G401.6 (cell line): ENCODE measurements around the gene CBFA2T2.

ENCODE experiments used
- FAIRE-seq: peaks from 2 replicates; lab custom pipeline; 2012; peaks lifted over from hg19 to GRCh38; lab: Jason Lieb, UNC

Gene CBFA2T2

DNA sequence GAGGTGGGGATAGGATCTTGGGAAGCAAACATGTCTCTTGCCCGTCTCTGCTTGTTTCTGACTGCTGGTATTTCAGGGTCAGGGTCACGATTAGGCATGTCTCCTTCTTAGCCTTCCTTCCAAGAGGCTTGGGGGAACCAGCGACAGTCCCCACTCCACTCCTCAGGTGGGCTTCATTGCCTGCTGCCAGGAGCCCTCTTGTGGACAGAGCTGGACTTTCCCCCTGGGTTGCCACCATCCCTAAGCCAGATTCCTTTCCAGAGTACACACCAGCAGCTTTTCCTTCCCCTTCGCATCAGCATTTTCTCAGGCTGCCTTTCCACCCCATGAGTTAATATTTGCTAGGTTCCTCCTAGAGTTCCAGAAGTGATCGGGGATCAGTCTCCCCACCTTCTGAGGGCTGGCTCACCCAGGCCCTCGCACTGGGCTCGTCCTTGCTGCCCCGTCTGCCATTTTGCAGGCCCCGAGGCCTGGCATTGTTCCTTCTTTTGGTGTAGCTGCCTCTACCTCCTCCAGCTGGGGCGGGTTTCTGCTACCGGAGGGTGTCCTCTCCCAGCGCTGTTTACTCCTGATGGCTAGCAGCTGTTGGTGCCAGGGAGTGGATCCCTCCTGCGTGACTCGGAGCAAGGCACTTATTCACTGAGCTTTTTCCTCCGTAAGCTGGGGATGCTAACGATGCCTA lies 163.5 kb downstream of the CBFA2T2 start:
- FAIRE-seq, result peak; percentile 47

DNA sequence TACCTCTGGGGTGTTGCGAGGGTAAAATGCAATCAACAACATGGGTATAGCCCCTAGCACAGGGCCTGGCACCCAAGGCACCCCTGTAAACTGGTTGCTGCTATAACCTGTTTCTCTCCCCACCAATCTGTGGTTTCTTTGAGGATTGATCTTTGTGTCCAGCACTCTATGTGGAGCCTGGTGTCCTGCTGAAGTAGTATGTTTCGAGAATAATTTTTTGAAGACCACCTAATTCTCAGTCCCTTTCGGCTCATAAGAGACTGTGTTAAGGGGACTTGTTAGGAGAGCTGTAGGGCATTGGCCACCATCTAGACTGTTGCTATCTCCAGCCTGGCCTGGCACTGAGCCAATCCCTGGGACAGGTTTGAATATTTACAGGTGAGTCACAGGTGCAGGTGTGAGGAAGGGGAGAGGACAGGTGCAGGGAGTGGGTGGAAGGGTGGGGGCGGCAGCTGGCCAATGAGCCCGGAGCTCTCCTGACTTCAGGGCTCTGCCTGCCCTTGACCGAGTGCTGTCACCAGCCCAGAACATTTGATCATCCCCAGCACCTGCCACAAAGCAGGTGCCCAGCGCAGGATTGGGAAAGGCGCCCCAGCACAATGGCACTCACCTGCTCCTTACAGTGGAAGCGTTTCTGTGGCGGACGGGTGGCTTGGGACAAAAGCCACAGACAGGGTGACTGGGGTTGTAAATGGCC lies 164.2 kb downstream of the CBFA2T2 start:
- no peak for FAIRE-seq

DNA sequence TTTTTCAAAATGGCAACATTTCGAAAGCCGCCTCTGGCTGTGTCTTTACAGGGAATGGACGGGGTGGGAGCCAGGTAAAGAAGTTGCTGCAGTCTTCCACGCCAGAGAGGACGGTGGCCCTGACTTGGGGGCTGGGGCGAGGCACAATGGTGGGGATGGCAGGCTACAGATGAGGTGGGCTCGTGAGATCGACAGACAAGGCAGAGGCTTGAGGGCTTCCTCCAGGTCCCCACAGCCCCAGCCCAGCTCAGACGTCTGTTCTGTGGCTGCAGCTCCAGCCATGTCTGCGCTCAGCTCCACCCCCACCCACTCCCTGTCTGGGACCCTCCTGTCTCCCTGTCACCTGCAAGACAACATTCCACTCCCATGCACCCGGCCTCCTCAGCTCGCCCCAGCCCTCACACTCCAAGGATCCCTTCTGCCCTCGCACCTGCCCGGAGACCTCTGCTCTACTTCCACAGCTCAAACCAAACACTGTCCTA lies 164.8 kb downstream of the CBFA2T2 start:
- FAIRE-seq, result no peak

DNA sequence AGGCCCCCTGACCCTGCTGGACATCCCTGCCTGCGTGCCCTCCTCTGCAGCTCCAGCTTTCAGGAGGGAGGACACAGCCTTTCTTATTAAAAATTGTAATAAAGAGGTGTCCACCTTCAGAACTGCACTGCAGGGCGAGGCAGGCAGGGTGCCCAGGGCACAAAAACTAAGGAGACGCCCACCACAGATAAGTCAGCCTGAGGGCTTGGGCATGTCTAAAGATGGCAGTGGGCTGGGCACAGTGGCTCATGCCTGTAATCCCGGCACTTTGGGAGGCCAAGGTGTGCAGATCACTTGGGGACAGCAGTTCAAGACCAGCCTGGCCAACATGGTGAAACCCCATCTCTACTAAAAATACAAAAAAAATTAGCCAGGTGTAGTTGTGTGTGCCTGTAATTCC lies 165.3 kb downstream of the CBFA2T2 start:
- no peak for FAIRE-seq

DNA sequence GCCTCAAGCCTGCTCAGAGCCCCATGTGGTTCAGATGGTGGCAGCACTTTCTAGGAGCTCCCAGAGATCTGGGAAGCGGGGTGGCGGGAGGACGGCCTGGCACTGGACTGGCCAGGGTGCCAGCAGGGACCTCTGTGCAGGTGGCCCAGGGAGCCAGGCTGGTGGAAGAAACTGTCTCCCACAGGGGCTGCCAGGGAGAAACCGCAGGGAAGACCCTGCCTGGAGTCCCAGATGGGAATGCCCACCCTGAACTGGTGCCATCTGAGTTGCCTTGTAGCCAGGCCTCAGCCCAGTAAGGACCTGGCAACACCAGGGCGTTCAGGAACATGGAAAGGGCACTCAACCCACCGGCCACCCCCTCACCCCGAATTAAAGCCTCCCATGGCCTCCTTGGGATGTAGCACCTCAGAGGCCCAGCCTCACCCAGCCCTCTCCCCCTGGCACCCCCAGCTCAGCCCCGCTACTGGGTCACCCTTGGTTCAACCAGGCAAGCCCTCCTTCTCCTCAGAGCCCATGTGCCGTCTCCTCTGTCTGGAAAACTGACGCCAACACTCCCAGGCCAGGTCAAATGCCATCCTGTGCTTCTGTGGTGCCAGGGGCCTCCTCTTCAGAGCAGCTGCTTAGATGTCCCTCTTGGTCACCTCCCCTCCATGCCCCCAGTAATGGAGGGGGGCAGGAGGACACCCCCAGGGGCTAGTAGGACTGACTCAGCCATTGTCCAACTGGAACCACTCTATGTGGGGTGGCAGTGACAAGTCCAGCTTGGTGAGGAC lies 166.3 kb downstream of the CBFA2T2 start:
- no peak for FAIRE-seq

DNA sequence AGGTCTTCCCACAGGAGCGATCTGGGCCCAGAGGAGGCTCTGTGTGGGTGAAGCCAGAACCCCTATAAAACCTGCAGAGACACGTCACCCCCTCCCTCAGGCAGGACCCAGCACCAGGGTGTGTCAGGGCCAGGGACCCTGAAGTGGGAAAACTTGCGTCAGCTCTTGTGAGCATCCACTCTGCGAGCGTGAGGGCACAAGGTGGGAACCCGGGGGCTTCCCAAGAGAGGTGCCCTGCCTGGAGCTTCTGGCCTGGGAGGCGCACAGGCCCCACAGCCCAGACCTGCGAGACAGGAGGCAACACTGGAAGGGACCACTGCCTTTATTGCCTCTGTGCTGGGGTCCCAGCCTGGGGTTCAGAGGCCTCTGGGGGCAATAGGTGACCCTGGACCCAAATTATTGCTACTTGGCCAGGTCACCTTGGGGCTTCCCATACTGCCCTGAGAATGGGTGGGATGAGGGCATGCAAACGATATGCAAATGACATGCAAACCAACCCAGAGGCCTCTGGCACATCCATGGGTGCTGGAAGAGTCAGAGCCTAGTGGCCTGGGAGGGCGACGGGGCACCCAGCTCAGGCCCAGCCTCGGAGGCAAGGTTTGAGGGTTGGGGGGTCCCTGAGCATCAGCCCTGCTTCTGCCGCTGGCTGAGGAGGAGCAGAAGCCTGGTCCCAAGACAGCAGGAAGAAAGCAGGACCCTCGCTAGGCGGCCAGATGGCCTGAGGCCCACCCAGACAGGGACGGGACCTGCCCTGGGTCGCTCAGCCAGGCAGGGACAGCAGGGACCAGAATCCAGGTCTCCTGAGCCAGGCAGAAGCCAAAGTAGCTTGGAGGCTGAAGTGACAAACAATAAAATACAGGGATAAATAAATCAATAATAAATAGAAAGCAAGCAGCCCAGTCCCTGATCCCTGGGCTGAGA lies 167.1 kb downstream of the CBFA2T2 start:
- no peak for FAIRE-seq

DNA sequence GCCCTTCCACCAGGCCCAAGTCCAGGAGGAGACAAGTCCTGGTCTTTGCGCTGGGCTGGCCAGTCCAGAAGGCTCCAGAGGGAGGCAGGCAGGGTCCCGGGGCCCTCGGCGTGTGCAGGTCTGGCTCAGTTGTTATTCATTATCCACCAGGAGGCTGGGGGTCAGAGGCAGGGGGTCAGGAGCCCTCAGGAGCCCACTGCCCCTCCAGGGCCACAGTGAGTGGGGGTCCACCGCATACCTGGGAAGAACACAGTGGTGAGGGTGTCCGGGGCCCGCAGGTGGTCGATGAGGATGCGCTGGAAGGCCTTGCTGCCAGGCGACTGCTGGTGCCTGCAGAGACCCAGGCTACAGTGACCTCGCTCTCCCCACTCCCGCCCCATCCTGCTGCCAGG lies 167.8 kb downstream of the CBFA2T2 start:
- no peak for FAIRE-seq

DNA sequence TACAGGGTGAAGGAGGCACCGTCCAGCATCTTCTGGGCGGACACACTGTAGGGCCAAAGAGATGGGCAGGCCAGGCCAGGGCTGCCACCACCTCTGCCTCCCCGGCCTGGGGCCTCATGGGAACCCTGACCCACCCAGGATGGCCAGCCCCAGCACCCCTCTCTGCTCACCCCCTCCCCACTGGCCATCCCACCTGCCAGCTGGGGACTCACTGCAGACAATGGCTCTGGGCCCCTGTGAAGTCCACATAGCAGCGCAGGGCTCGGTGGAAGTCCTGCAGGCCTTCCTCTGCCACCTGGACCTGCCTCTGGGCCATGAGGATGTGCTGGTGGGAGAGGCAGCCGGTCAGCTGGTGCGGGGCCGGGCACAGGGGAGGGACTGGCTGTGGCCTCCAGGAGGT lies 168.6 kb downstream of the CBFA2T2 start:
- no peak for FAIRE-seq

DNA sequence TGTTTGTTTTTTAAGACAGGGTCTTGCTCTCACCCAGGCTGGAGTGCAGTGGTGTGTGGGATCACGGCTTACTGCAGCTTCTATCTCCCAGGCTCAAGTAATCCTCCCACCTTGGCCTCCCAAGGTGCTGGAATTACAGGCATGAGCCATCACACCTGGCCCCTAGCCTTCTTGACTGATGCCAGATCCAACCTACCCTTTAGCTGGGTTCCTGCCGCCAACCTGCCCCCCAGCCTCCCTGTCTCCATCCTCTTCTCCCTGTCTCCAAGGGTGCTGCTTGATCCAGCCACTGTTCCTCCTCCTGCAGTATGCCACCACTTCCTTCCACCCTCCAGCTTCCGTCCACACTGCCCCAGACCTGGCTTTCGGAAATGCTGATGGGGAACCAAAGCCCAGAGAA lies 169.0 kb downstream of the CBFA2T2 start:
- FAIRE-seq, result no peak

DNA sequence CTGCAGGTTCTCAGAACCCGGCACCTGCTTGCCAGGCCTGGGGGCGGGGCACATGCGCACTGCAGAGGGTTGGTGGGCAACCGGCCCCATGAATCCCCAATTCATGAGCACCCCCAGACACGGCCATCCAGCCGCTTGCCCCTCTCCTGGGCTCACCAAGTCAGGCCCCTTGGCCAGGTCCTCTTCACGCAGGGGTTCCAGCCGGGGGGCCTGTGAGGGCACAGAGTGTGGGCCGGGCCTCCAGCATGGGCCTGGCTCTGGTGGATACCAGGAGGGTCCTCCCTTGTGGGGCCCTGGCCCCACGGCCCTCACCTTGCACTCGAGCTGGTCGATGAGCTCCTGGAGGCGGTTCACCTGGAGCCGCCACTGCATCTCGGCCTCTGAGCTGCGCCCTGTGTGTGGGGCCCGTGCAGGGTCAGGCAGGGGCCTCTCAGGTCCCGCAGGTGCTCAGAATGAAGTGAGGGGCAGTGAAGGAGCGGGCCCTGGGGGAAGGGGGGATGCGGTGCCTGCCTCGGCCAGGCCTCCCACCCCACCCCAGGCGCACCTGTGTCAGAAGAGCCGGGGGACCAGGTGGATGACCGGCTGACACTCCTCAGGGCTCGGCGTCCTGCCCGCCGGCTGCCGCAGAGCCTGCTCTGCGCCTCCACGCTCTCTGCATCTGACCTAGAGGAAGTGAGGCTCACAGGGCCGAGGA lies 169.6 kb downstream of the CBFA2T2 start:
- no peak for FAIRE-seq

DNA sequence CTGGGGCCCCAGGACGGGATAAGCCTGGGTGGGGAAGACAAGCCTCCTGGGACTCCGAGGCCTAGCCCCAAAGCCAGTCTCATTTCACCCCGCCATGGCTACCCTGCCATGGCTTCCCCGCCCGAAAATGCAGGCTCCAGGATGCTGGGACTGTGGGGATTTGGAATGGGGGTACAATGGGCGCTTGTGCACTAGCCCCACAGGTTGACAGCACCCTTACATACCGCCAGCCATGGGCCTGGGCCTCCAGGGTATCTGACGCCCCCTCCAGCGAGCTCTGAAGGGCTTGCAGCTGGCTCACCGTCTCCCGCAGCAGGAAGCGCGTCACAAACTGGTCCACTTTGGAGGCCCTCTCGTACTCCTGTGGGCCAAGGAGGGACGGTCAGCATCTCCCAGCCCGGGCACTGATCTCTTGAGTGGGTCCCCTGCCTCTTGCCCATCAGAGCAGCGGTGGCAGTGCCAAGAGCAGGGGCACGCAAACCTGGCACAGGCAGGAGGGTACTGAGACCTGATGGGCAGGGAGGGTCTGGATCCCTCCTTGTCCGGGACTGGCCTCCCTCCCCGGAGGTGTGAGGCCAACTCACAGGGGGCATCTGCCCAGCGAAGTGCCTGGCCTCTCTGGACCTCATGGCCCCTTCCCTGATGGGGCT lies 170.3 kb downstream of the CBFA2T2 start:
- FAIRE-seq, result no peak

DNA sequence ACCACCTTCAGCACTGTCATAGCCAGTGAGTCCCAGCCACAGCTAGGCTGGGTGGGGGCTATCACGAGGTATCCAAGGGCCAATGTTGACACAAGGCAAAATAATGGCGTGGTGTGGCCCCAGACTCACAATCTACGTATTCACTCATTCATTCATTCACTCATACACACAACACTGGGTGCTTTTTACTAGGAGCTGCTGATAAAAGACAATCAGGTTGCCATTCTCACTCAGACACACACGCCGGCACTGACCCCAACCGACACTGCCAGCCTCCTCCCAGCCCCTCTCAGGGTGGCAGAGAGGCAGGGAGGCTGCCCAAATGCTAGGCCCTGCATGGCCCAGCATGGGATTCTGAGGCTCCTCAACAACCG lies 170.8 kb downstream of the CBFA2T2 start:
- FAIRE-seq, result no peak

DNA sequence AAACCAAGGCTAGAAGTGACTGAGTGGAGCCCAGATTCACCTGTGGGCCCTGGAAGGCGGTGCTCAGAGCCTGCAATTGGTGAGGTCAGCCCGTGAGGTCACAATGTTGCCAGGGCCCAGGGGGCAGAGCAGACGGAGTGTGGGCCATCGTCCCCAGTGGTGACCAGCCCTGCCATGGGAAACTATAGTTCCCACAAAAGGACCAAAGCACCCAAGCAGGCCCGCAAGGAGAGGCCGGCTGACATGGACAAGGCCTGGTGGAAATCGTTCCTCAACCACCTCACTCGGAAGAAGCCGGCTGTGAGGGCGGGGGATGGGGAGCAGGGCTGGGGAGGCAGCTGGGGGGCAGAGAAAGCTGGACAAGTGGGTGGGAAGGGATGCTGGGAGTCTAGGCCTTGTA lies 172.3 kb downstream of the CBFA2T2 start, which contains the start of gene C20orf144:
TSS of gene C20orf144 (plus strand) at position 156 of the 400 bp plus-strand sequence. CDS start at position 175, 19 bp downstream.
- no peak for FAIRE-seq

DNA sequence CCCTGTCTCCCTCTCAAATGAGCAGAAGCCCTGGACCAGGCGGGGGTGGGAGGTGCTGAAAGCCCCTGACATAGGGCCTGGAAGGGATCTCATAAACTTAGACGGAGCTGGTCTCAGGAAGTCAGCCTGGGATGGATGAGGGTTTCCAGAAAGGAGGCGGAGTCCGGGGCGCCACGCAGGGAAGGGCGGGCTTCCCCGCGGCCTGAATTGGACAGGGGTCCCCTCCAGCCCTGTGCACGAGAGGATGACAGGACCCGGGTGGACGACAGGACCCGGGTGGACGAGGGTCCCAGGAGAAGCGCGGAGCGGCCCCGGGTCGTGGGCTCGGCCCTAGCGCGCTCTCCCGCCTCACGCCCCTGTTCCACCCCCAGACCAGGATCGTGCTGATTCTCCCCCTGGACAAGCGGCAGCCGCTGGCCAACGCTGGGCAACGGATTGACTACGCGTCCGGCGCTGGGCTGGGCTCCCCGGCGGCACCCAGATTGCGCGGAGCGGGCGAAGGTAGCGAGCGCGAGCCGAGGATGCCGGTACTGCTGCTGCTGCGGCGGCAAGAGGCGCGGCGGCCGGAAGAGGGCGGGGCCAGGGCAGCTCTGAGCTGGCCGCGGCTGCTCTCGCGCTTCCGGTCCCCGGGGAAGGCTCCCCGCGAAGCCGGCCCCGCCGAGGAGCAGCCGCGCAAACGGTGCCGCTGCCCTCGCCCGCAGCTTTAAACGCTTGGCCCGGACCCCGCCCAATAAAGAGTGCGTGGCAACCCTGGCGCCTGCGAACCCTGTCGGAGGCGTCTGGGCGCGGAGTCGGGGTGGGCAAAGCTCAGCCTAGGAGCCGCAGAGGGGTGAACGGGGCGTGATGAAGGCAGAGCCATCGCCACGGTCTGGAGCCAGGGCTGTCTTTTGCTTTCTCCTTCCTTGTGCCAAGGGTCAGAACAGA lies 173.5 kb downstream of the CBFA2T2 start:
- FAIRE-seq, result no peak

DNA sequence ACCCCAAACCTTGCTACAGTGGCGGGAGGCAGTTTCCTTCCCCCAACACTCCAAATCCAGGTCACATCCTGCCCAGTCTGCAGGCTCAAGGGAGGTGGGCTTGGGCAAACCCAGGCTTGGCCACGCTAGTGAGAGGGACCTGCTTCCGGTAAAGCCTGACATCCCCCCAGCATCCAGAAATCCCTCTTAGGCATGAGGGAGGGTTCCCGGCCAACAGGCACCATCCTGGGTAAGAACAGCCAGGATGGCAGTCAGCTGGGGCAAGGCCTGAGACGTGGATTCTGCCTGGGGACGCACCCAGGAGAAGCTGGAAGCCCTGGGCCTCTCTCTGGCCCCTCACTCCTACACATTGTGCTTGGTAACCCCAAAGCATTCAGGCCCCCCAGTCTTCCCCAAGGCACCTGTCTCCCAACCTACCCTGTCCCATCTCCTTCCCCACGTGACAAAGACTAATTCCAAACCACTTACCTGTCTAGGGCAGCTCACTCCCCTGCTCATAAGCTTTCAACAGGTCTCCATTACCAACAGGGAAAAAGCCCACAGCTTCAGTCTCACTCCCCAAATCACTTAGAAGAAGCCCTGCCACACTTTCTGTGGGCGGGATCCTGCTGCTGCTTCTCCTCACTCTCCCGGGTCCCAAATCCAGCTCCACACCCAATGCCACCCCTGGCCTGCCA lies 174.3 kb downstream of the CBFA2T2 start:
- no peak for FAIRE-seq

DNA sequence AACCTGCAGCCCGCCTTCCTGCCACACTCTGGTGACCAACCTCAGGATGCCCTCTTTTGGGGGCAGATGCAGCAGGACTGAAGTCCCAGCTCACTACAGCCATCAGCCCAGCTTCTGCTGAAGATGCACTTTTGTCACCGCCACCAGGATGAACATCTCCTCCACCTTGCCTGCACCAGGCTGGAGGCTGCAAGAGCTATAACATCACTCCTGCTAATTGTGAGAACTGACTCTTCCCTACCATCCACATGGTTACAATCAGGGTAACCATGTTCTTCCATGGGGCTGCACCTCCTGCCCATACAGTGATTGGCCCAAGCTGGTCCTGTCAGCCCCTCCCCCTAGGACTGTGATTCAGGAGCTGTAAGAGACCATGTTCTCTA lies 174.9 kb downstream of the CBFA2T2 start:
- FAIRE-seq, result peak; percentile 60

DNA sequence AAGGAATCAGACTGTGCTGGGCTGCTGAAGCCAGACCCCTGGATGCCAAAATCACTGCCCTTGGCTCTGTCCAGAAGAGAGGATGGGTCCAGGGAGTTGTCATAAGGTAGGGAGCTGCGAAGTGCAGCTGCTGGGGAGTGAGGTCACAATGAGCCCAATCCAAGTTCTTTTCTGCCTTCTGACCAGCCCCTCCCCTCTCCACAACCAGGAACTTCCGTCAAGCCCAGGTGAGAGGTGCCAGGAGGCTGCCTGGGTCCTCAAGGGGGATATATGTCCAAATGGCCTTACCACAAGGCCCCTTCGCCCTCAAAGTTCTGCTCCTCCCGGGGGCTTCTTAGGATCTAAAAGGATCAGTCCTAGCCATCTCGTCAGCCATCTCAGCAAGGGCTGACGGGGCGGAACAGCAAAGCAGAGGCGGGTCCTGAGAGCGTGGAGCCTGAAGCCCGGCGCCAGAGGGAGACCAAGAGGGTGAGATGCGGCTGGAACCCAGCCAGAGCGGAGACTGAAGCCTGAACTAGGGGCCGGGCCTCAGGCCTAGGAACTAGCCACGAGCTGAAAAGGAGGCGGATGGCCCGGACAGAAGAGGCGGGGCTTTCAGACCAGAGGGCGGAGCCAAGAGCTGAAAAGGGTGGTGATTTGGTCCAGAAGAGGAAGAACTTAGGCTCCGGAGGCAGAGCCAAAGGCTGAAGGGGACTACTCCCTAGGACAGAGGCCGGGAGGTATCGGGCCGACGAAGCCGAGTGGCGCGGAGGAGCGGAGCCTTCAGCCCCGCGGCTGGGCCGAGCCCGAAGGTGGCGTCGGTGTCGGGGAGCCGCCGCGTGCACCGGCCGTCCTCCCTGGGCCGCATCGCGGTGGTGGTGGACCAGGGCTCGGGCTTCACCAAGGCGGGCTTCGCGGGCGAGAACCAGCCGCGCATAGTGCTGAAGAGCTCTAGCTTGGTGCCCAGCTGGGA lies 176.7 kb downstream of the CBFA2T2 start, which contains the start of gene ACTL10:
TSS of gene ACTL10 (plus strand) at position 651 of the 952 bp plus-strand sequence. CDS start 555 bp downstream, outside the sequence.
- no peak for FAIRE-seq

DNA sequence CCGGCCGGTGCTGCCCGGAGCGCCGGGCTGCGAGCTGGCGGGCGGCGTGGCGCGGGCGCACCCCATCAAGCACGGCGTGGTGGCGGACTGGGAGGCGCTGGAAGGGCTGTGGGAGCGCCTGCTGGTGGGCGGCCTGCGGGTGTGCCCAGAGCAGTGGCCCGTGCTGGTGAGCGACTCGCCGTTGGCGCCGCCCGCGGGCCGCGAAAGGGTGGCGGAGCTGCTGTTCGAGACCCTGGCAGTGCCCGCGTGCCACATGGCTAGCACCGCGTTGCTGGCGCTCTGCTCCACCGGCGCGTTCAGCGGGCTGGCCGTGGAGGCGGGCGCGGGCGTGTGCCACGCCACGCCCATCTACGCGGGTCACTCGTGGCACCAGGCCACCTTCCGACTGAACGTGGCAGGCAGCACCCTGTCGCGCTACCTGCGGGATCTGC lies 177.4 kb downstream of the CBFA2T2 start:
- FAIRE-seq, result no peak
